Putamen (tissue), 1 donor: Measurements from ENCODE around the gene MANSC1.
A peak's percentile ranks its signal among the peaks of the same experiment; 100 is the strongest.

Experiments
- DNase-seq: peaks from one replicate; pipeline ENCODE4 v3.0.0-alpha.2; 2016; ENCODE audit warnings: low spot score

Gene MANSC1

DNA sequence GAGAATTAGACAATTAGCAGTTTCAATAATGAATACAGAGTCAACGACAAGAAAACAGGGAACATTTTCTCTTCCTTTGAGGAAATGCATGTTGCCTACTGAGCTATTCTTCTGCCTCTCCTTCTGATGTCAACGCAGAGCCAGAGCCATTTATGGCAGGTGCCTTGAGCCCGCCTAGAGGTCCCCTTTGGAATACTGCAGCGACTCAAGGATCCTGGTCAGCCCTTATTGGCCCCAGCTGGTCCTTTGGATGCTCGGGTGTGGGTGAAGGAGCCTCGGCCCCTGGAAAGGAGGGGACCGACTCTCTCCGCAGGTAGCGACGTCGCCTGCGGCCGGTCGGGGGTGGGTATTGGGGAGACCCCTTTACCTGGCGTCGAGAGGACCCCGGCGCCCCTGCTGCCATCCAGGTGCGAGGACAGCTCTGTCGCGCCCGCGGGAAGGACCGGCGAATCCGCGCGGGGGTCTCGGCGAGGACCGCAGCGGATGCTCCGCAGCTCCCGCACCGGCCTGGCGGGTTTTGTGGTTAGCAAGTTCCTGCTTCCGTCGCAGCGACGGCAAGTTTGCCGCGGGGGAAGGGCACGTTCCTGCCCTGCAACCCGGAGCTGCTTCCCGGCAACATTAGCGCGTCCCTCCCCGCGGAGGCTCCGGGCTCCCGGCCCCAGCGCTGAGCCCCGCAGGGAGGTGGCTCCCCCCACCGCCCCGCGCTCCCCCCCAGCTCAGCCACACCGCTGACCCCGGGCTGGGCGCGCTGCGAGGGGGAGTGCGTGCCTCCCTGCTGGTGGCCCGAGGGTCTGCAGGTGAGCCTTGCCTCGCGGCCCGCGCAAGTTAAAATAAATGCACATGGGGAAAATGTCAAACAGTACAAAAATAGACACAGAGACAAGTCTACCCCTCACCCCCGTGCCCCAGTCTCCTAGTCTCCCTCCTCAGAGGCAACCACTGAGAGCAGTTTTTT, at the start of gene MANSC1:
MANSC1 (minus strand) TSS at position 532 of the 955 bp plus-strand sequence. CDS start 6,928 bp downstream, outside the sequence.
- DNase-seq = peak; percentile 77

GRCh38 chr12:12399161-12399560, 49.1 kb upstream of the MANSC1 start:
- DNase-seq = no peak

DNA sequence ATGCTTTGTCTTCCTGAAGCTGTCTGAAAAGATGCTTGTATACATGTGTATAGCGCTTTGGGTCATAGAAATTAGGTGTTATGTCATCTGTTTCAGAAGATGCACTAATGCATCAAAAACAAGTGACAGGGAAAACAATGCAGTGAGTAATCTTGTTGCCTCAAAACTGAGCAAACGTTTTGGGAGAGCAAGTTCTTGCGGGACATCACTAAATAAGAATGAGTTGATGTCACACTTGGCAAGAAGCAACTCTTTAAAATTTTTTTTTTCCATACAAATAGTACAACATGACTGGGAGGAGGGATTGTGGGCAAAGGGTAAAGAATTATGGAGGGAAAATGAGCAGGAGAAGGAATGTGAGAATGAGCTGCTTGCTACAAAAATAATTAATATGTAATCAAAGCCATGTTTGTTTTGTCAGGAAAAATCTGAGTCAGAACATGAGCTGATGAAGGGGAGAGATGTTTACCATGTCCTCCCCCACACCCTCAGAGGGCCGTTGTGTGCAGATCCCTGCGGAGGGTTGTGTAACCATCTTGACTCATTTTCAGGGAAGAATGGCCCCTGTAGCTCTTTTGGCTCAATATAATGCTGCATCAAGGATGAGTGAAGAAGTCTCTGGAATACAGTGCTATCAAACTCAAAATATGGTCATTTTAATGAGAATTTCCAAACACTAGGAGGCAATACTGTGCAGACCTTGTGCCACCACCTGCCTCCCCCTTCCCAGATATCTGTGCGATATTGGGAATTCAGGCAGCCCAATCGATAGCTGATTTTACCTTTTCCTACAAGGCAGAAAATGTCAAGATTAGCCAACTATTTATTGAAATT, 48.2 kb upstream of the MANSC1 start:
- DNase-seq = no peak

DNA sequence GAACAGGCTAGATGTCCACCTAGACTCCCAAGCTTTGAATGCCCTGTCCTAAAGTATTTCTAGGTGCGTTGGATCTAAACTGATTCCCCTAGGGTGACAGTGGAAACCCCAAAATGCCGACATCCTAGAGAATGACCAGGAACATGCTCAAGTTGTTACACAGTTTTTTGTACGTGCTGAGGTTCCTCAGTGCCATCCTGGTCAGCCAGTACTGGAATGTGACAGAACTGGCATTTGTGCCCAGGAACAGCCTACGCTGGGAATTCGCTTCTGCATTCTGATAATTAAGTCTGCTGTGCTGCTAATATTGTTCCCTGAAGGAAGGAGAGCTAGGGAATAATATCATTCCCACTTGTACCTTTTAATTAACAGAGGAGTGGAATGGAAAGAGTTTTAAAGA, 47.1 kb upstream of the MANSC1 start:
- no peak for DNase-seq

DNA sequence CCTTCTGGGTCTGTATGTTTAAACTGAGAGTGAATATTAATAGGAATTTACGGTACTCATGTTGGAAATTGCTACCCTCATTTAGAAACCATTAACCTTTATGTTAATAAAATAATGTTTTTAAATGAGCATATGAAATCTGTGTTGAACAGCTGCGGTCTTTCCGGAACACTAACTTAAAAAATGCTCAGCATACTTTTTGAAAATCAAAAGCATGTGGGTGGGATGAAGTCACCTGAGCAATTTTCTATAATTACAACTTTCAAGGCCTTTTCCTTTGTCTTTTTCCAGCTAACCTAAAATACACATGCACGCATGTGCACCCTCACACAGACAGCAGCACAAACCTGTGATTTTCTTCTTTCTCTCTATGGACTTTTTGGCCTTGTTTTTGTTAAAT, 46.7 kb upstream of the MANSC1 start:
- DNase-seq = no peak

GRCh38 chr12:12393171-12393570, 43.1 kb upstream of the MANSC1 start:
- DNase-seq = no peak

GRCh38 chr12:12392413-12392812, 42.4 kb upstream of the MANSC1 start:
- no peak for DNase-seq

DNA sequence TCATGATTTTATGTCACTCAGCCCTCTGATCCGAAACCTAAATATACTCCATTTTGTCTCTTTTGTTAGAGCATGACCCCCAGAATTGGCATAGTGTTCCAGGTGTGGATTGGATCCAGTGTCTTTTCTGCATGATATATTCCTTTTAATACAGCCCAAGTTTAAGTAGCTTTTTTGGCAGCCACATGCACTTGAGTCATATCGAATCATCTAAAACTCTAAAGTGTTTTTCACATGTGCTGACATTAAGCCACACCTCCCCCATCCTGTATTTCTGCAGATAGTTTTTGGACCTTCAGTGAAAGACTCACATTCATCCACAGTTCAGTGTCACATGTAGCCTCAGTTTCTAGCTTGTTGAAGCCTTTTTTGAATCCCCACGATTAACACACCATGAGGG, 37.5 kb upstream of the MANSC1 start:
- DNase-seq = no peak

DNA sequence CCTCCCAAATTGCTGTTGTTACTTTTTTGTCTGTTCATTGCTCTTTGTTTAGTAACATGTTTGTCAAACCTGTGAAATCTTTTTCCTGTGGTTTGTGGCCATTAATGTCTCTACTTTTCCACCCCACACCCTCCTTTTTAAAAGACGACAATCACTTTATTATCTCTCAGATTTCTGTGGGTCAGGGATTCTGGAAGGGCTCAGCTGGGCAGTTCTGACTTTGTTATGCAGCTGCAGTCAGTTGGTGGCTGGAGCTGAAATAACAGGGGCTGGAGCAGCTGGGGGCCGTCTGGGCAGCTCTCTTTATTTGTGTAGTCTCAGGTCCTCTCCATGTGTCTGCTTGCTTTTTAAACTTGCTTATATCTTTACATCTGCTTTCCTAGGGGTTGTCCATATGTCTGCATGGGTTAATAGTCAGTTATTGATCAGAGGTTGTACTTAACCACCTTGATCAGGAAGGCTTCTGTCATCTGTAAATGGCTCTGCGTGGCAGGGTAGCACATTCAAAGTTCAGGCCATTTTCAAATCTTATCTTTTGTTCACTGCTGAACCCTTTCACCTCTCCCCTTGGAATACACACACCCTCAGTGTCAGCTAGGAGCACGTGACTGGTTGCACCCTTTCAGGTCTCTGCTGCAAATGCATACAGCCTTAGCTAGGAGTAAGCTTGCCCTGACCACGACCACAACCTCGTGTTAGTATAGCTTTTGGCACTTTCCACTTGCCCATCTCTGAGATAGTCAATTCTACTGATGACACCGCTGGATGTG, 34.7 kb upstream of the MANSC1 start:
- DNase-seq = peak; percentile 66

GRCh38 chr12:12381982-12382381, 31.9 kb upstream of the MANSC1 start:
- DNase-seq = no peak

- DNase-seq = no peak
Measured at GRCh38 chr12:12380949-12381593, 31.0 kb upstream of the MANSC1 start.

GRCh38 chr12:12379831-12380730, 30.0 kb upstream of the MANSC1 start:
- DNase-seq = no peak

DNA sequence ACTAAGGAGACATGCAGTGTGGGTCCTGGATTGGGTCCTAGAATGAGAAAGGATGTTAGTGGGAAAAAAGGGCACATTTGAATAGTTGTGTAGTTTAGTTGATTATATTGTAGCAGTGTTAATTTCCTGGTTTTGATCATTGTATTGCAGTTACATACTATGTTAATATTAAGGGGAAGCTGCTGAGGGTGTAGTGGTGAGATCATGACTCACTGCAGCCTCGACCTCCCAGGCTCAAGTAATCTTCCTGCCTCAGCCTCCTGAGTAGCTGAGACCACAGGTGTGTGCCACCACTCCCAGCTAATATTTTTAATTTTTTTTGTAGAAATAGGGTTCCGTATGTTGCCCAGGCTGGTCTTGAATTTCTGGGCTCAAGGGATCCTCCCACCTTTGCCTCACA, 28.6 kb upstream of the MANSC1 start:
- no peak for DNase-seq

DNA sequence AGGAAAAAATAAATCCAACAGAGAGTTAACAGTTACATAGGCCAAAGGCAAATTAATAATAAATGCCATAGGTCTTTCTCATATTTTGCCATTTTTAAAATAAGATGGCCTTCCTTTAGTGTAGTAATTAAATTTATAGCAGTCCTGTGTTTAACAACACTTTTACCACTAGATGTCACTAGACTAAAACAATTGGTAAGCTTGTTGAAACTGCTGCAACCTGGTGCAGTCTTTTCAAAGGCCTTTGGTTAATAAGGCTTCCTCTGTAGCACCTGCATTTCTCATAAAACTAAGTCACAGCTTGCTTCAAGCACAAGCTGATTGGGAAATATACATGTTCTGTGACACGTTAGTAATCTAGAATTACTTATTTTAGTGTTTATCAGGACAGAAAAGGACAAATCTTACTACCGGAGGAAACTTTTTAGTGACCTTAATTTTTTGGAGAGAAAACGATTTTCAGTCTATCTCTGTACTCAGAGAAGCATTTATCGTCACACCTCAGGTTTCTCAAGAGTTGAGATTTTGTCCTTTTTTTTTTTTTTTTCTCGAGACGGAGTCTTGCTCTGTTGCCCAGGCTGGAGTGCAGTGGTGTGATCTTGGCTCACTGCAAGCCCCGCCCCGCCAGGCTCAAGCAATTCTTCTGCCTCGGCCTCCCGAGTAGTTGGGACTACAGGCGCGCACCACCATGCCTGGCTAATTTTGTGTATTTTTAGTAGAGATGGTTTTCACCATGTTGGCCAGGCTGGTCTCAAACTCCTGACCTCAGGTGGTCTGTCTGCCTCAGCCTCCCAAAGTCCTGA, 26.8 kb upstream of the MANSC1 start:
- peak; percentile 79 for DNase-seq

DNA sequence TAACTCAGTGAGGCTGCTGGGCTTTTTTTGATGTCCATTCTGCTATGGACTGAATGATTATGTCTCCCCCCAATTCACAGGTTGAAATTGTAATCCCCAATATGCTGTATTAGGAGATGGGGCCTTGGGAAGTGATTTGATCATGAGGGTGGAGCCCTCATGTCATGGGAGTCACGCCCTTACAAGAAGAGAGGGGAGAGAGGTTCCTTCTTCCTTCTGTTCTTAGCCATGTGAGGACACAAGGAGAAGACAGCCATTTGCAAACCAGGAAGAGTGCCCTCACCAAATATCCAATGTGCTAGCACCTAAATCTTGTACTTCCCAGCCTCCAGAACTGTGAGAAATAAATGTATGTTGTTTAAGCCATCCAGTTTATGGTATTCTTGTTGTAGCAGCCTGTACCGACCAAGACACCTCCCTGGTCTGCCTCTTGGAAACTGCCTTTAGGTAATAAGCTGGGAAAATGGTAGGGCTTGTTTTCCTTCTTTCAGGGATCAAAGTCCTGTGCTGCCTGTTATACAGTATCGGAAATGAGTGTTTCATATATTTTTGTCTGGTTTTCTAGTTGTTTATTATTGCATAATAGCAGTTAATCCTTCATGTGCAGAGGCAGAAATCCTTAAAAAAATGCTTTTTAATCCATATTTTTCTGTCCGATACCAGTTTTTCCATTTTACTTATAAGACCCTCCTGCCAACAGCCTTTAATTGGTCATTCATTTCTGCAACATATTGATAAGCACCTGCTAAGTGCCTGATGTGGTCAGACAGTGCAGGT, 23.1 kb upstream of the MANSC1 start:
- no peak for DNase-seq

GRCh38 chr12:12367482-12367998, 17.5 kb upstream of the MANSC1 start:
- no peak for DNase-seq

DNA sequence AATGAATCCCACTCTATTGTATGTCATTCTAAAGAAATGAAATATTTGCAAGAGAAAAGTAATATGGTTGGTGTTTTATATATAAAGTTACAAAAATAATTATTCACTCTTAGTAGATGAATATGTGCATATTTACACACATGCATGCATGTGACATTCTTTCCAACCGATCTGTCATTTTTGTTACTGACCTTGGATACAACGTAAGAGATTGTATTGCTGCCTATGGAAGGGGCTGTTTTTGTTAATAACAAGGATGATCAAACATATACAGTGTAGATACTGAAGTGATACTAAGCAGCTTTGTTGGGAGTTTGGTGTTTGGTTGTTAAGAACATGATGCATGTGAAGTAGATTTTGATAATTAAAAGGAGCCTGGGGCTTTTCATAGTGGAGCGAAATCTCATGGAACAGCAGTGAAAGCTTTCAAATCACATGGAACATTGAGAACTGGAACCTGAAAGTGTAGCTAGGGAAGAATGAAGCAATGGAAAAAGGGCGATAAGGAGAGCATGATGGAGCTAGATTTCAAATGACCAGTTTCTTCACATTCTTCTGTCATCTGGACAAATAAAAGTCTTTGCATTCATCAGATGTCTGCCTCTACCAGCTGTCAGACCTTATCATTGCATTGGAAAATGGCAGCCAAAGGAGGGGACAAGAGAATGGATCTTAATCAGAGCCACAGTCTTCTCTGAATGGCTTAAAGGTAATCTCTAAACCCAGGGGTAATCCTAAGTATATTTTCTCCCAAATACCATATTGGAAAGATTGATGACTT, 16.8 kb upstream of the MANSC1 start:
- no peak for DNase-seq

GRCh38 chr12:12365931-12366431, 15.9 kb upstream of the MANSC1 start:
- DNase-seq = peak; percentile 71
